Body of pancreas (tissue), 4 donors: ENCODE measurements around the gene RIC1.

Source experiments
- CTCF ChIP-seq, 7 experiments: fragments of 450-650 bp in 4 of 7; fragments of 200-600 bp in 3 of 7; sonication (generic) in 3 of 7; IDR thresholded peaks; one replicate each; pipeline ENCODE4 v1.5.1; 2016 to 2019; ENCODE audit warnings: antibody characterized with exemption in 7 of 7
- POLR2A ChIP-seq, 3 donors: fragments of 450-650 bp; IDR thresholded peaks; one replicate each; pipeline ENCODE4 v1.6.1; 2016; ENCODE audit warnings: antibody characterized with exemption in 3 of 3, mild to moderate bottlenecking in 2 of 3

- TF ChIP-seq CTCF (IDR thresholded peaks at IDR 0.05) (no peak), POLR2A (IDR thresholded peaks at IDR 0.05) (no peak)
Measured at GRCh38 chr9:5790923-5791322, 162.0 kb downstream of the RIC1 start.
